Motor neuron (in vitro differentiated cells): ENCODE results near the gene PACRG. TPM values are rescaled to one million over a fixed set of nuclear protein-coding genes. Genes with fewer than 3 reads are reported as not detected.

Source experiments
- ATAC-seq, 8 experiments: fragments of 200-7000 bp; cut with Tn5 transposase; replicated peaks in 6 of 8; 2 replicates each; pipeline ENCODE4 v1.8.0; 2021; ENCODE audit warnings: mild to moderate bottlenecking in 8 of 8, moderate library complexity in 8 of 8
- H3K27ac ChIP-seq, 2 donors: fragments of 250-450 bp; sonication (Bioruptor Pico); 2 replicates each; pipeline ENCODE4 v1.9.0; 2021; ENCODE audit warnings: antibody characterized with exemption in 2 of 2, mild to moderate bottlenecking in 2 of 2, moderate library complexity in 1 of 2
- H3K4me1 ChIP-seq, 2 donors: fragments of 250-450 bp; sonication (Bioruptor Pico); replicated peaks in 1 of 2; 2 replicates each; pipeline ENCODE4 v1.6.1; 2021; ENCODE audit warnings: antibody characterized with exemption in 2 of 2, mild to moderate bottlenecking in 2 of 2, moderate library complexity in 1 of 2
- H3K4me3 ChIP-seq, 5 donors: fragments of 250-450 bp; sonication (Bioruptor Pico); 2 replicates each; pipeline ENCODE4 v1.9.0; 2021; ENCODE audit warnings: antibody characterized with exemption in 5 of 5, mild to moderate bottlenecking in 5 of 5, moderate library complexity in 4 of 5
- WGBS, 10 experiments: fragments of 450-650 bp; shearing (Covaris generic); methylation state at CpG; one replicate each; pipeline ENCODE4 v1.0.0; 2022; 5-methylcytosine and 5-hydroxymethylcytosine counted together
- in situ Hi-C, 9 experiments: fragments of 400-800 bp; cut with MboI; loops; one replicate each; pipeline ENCODE4 v1.15.0; 2021; ENCODE audit warnings: low sequenced_read_pairs in 9 of 9, low pct_unique_long_range_greater_than_20kb in 2 of 9; ENCODE audit not compliant: unreplicated experiment in 9 of 9
- total RNA-seq, 8 experiments: library from RNA; unstranded; fragments of 300-600 nt; gene quantifications; 2 replicates each; pipeline versions ENCODE4 v1.2.3 to v1.2.4, GENCODE V29; 2022

PACRG gene
- total RNA-seq, 8 experiments from 2014 or later: 4.7 to 47.9 (median 11.9) TPM; not detected in 3

GRCh38 chr6:163177007-163177406 is 449.2 kb downstream of the PACRG start:
- H3K27ac ChIP-seq: no peak overlapping the region
- WGBS, 10 experiments: 20 to 100% (median 80%) methylated on average over 1 to 4 of the region's 4 CpGs; no CpG with 5 or more reads in 1 of the 10 experiments

GRCh38 chr6:163177892-163178420 is 450.2 kb downstream of the PACRG start:
- no peak for ATAC-seq
- no peak overlapping the region for H3K27ac ChIP-seq
- H3K4me3 ChIP-seq: no peak overlapping the region
- H3K4me1 ChIP-seq: peaks cover 13 to 24% of the 10 kb centered on the region in 2 donors
- in situ Hi-C loops: loop anchor here in 1 of 9 experiments (25.0 kb wide), 2 partner anchors 234 to 384 kb away; partner anchors contain the start of gene QKI
- 75 to 100% (median 100%) methylated on average over 1 to 6 of the region's 11 CpGs; no CpG with 5 or more reads in 5 of the 10 experiments for WGBS, 10 experiments

More at GRCh38 chr6:163177007-163177406, 449.2 kb downstream of the PACRG start:
- Histone ChIP-seq H3K4me3 (no peak overlapping the region), H3K4me1 (peaks cover 13 to 21% of the 10 kb centered on the region in 2 donors)
- peak in 3 of 8 experiments; percentile 72 to 79 (median 74) for ATAC-seq
- in situ Hi-C loops: loop anchor here in 1 of 9 experiments (25.0 kb wide), 2 partner anchors 235 to 385 kb away; partner anchors contain the start of gene QKI

GRCh38 chr6:163179061-163179460 is 451.3 kb downstream of the PACRG start:
- peaks cover 13 to 24% of the 10 kb centered on the region in 2 donors for H3K4me1 ChIP-seq
- H3K27ac ChIP-seq: no peak overlapping the region
- 40 to 100% (median 99%) methylated on average over 1 to 8 of the region's 9 CpGs; no CpG with 5 or more reads in 2 of the 10 experiments for WGBS, 10 experiments
- in situ Hi-C loops: loop anchor here in 1 of 9 experiments (25.0 kb wide), 2 partner anchors 233 to 383 kb away; partner anchors contain the start of gene QKI
- no peak overlapping the region for H3K4me3 ChIP-seq
- no peak for ATAC-seq

- whole genome bisulfite sequencing, 10 experiments: 51 to 97% (median 76%) methylated on average over 3 to 7 of the region's 7 CpGs; no CpG with 5 or more reads in 6 of the 10 experiments
- no peak for ATAC-seq
- peaks cover 13 to 28% of the 10 kb centered on the region in 2 donors for H3K4me1 ChIP-seq
- in situ Hi-C loops: loop anchor here in 1 of 9 experiments (25.0 kb wide), 2 partner anchors 233 to 383 kb away; partner anchors contain the start of gene QKI
- H3K27ac ChIP-seq: no peak overlapping the region
- H3K4me3 ChIP-seq: no peak overlapping the region
Observed at GRCh38 chr6:163179721-163180120, 451.9 kb downstream of the PACRG start.

GRCh38 chr6:163180874-163181541 is 453.2 kb downstream of the PACRG start:
- in situ Hi-C loops: loop anchor here in 1 of 9 experiments (25.0 kb wide), 2 partner anchors 231 to 381 kb away; partner anchors contain the start of gene QKI
- peak overlapping the region; percentile 1 to 55 for H3K27ac ChIP-seq

GRCh38 chr6:163181666-163182180 is 453.9 kb downstream of the PACRG start:
- no peak overlapping the region for H3K4me3 ChIP-seq
- WGBS, 10 experiments: 75 to 100% (median 96%) methylated on average over 1 to 15 of the region's 16 CpGs
- no peak overlapping the region for H3K27ac ChIP-seq
- in situ Hi-C loops: loop anchor here in 1 of 9 experiments (25.0 kb wide), 2 partner anchors 231 to 381 kb away; partner anchors contain the start of gene QKI
- ATAC-seq: no peak
- H3K4me1 ChIP-seq: peaks cover 17 to 35% of the 10 kb centered on the region in 2 donors

More at GRCh38 chr6:163180874-163181541, 453.2 kb downstream of the PACRG start:
- peak; percentile 88 to 95 (median 94) for ATAC-seq
- WGBS, 10 experiments: 0 to 94% (median 55%) methylated on average over 1 to 9 of the region's 17 CpGs; no CpG with 5 or more reads in 1 of the 10 experiments
- Histone ChIP-seq H3K4me1 (peaks cover 18 to 34% of the 10 kb centered on the region in 2 donors), H3K4me3 (no peak overlapping the region)

- H3K4me3 ChIP-seq: no peak overlapping the region
- ATAC-seq: no peak
- 75 to 100% (median 94%) methylated on average over 4 to 7 of the region's 7 CpGs for WGBS, 10 experiments
- H3K4me1 ChIP-seq: peaks cover 16 to 27% of the 10 kb centered on the region in 2 donors
- in situ Hi-C loops: loop anchor here in 1 of 9 experiments (25.0 kb wide), 2 partner anchors 230 to 380 kb away; partner anchors contain the start of gene QKI
- no peak overlapping the region for H3K27ac ChIP-seq
Observed at GRCh38 chr6:163182696-163183095, 454.9 kb downstream of the PACRG start.

- Histone ChIP-seq H3K27ac (no peak overlapping the region), H3K4me1 (peaks cover 20 to 30% of the 10 kb centered on the region in 2 donors), H3K4me3 (no peak overlapping the region)
- 5 to 100% (median 86%) methylated on average over 1 to 3 of the region's 3 CpGs for WGBS, 10 experiments
- in situ Hi-C loops: loop anchor here in 1 of 9 experiments (25.0 kb wide), 2 partner anchors 228 to 378 kb away; partner anchors contain the start of gene QKI
- no peak for ATAC-seq
Observed at GRCh38 chr6:163183806-163184205, 456.0 kb downstream of the PACRG start.

- in situ Hi-C loops: loop anchor here in 1 of 9 experiments (25.0 kb wide), 2 partner anchors 227 to 377 kb away; partner anchors contain the start of gene QKI
- peaks cover 22 to 30% of the 10 kb centered on the region in 2 donors for H3K4me1 ChIP-seq
- WGBS, 10 experiments: 29 to 49% (median 33%) methylated on average over 1 to 4 of the region's 4 CpGs; no CpG with 5 or more reads in 7 of the 10 experiments
- H3K4me3 ChIP-seq: no peak overlapping the region
- H3K27ac ChIP-seq: peak overlapping the region in 1 of 2 donors; percentile 52
- peak in 5 of 8 experiments; percentile 23 to 78 (median 56) for ATAC-seq
Observed at GRCh38 chr6:163185744-163186143, 458.0 kb downstream of the PACRG start.

- WGBS, 10 experiments: 70 to 100% (median 97%) methylated on average over 1 to 9 of the region's 14 CpGs; no CpG with 5 or more reads in 2 of the 10 experiments
- in situ Hi-C loops: loop anchor here in 1 of 9 experiments (25.0 kb wide), 2 partner anchors 226 to 376 kb away; partner anchors contain the start of gene QKI
- Histone ChIP-seq H3K4me3 (no peak overlapping the region), H3K27ac (no peak overlapping the region), H3K4me1 (peaks cover 19 to 25% of the 10 kb centered on the region in 2 donors)
- ATAC-seq: no peak
Observed at GRCh38 chr6:163186527-163186926, 458.8 kb downstream of the PACRG start.

- no peak overlapping the region for H3K4me3 ChIP-seq
- no peak overlapping the region for H3K27ac ChIP-seq
- in situ Hi-C loops: loop anchor here in 1 of 9 experiments (25.0 kb wide), 2 partner anchors 225 to 375 kb away; partner anchors contain the start of gene QKI
- 60 to 100% (median 94%) methylated on average over 2 to 8 of the region's 17 CpGs; no CpG with 5 or more reads in 3 of the 10 experiments for WGBS, 10 experiments
- ATAC-seq: no peak
- peaks cover 17 to 25% of the 10 kb centered on the region in 2 donors for H3K4me1 ChIP-seq
Observed at GRCh38 chr6:163187201-163187600, 459.4 kb downstream of the PACRG start.

- peaks cover 22 to 26% of the 10 kb centered on the region in 2 donors for H3K4me1 ChIP-seq
- no peak for ATAC-seq
- in situ Hi-C loops: loop anchor here in 1 of 9 experiments (25.0 kb wide), 2 partner anchors 225 to 375 kb away; partner anchors contain the start of gene QKI
- no peak overlapping the region for H3K4me3 ChIP-seq
- no peak overlapping the region for H3K27ac ChIP-seq
- WGBS, 10 experiments: 60 to 100% (median 94%) methylated on average over 1 to 10 of the region's 11 CpGs; no CpG with 5 or more reads in 2 of the 10 experiments
Observed at GRCh38 chr6:163187606-163188005, 459.8 kb downstream of the PACRG start.
